Measurements from ENCODE around the gene GALNT14. TPM values are rescaled to one million over a fixed set of nuclear protein-coding genes. Genes with fewer than 3 reads are reported as not detected.

The GALNT14 gene
- total and polyA plus RNA-seq, 2 of the 8 experiments (the other 6 are each of a cell fraction or from before 2014, with no cell fraction given): 13.0 to 13.7 TPM

DNA sequence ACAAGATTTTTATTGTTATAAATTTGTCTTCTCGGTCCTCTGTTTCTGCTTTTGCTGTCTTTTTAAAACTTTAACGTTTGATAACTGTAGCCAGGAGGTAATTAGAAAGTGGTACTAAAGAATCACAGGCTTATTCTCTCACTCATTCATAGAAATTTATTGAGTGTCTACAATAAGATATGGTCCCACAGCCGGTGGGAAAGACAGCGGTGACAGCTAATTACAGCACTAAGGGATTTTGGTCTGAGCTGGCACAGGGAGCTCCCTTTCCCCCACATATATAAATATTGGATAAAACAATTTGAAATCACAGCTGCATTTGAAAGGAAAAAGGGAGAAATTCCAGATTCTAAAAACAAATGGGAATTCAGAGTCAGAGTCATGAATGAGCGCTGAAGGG is 237.9 kb downstream of the GALNT14 start (continued):
- TF ChIP-seq GTF2F1 (IDR thresholded peaks at IDR 0.05; ENCODE audit: borderline replicate concordance, low read depth, low read length) (no peak), SP4 (IDR thresholded peaks at IDR 0.05; ENCODE audit: low read length) (no peak)

Measured in H1 (cell line).